Activated gamma-delta T cell treated with Interleukin-2 at 50 U/mL for 16 hours (primary cell): ENCODE results near the gene PVR.
"Not testable (repeated sequence)": the region's sequence is repeated elsewhere in the genome, so short reads cannot be mapped to it uniquely, and the experiment has no call there.

Experiments used
- DNase-seq: peaks from one replicate; pipeline ENCODE4 v3.0.0-alpha.2; 2020

PVR gene

GRCh38 chr19:44703336-44704078, 59.8 kb downstream of the PVR start:
- DNase-seq, result no peak

GRCh38 chr19:44704982-44705381, 61.3 kb downstream of the PVR start:
- DNase-seq, result no peak

GRCh38 chr19:44705502-44706010, 61.8 kb downstream of the PVR start:
- no peak for DNase-seq

- DNase-seq, result no peak
Observed at GRCh38 chr19:44706506-44707236, 63.0 kb downstream of the PVR start.

- no peak for DNase-seq
Observed at GRCh38 chr19:44707794-44708193, 64.1 kb downstream of the PVR start.

- no peak for DNase-seq
Observed at GRCh38 chr19:44708940-44709339, 65.2 kb downstream of the PVR start.

GRCh38 chr19:44709434-44710266, 65.9 kb downstream of the PVR start:
- not testable (repeated sequence) for DNase-seq

GRCh38 chr19:44710483-44710882, 66.8 kb downstream of the PVR start:
- DNase-seq, result no peak

GRCh38 chr19:44712864-44713515, 69.3 kb downstream of the PVR start:
- DNase-seq, result no peak
